HG02938 (cell line): ENCODE data around the gene NTHL1.

ENCODE experiments used
- ATAC-seq: cut with Tn5 transposase; IDR thresholded peaks from one replicate; pipeline ENCODE4 v1.9.1; 2021; ENCODE audit warnings: mild to moderate bottlenecking, moderate library complexity; ENCODE audit not compliant: unreplicated experiment

The NTHL1 gene

GRCh38 chr16:2084895-2085625 is 37.4 kb upstream of the NTHL1 start:
- no peak for ATAC-seq

GRCh38 chr16:2083876-2084780 is 36.5 kb upstream of the NTHL1 start:
- no peak for ATAC-seq

GRCh38 chr16:2083409-2083808 is 35.8 kb upstream of the NTHL1 start:
- ATAC-seq: no peak

- no peak for ATAC-seq
Observed at GRCh38 chr16:2082983-2083364, 35.3 kb upstream of the NTHL1 start.

- no peak for ATAC-seq
Observed at GRCh38 chr16:2082171-2082982, 34.7 kb upstream of the NTHL1 start.

GRCh38 chr16:2081201-2082084 is 33.8 kb upstream of the NTHL1 start:
- no peak for ATAC-seq

GRCh38 chr16:2079991-2080390 is 32.4 kb upstream of the NTHL1 start:
- ATAC-seq: no peak

- no peak for ATAC-seq
Observed at GRCh38 chr16:2079311-2079800, 31.7 kb upstream of the NTHL1 start.

- ATAC-seq: no peak
Observed at GRCh38 chr16:2078691-2079090, 31.1 kb upstream of the NTHL1 start.

- no peak for ATAC-seq
Observed at GRCh38 chr16:2078096-2078495, 30.5 kb upstream of the NTHL1 start.

GRCh38 chr16:2077696-2078095 is 30.1 kb upstream of the NTHL1 start:
- no peak for ATAC-seq

GRCh38 chr16:2077016-2077415 is 29.4 kb upstream of the NTHL1 start:
- ATAC-seq: no peak

GRCh38 chr16:2076072-2076865 is 28.6 kb upstream of the NTHL1 start:
- ATAC-seq: no peak

- ATAC-seq: no peak
Observed at GRCh38 chr16:2075631-2076030, 28.0 kb upstream of the NTHL1 start.

- ATAC-seq: no peak
Observed at GRCh38 chr16:2074071-2074470, 26.4 kb upstream of the NTHL1 start.

GRCh38 chr16:2072926-2073325 is 25.3 kb upstream of the NTHL1 start:
- no peak for ATAC-seq

GRCh38 chr16:2071454-2072202 is 24.0 kb upstream of the NTHL1 start:
- no peak for ATAC-seq

GRCh38 chr16:2070576-2071453 is 23.2 kb upstream of the NTHL1 start:
- no peak for ATAC-seq
